SKM-1 treated with dmso at 0.1 percent for 144 hours (cell line): ENCODE data around the gene PRRG4.
"Not testable (repeated sequence)": the region's sequence is repeated elsewhere in the genome, so short reads cannot be mapped to it uniquely, and the experiment has no call there.

Source experiments
- DNase-seq: peaks from one replicate; lab custom pipeline; 2025; ENCODE audit not compliant: unreplicated experiment; lab: John Stamatoyannopoulos, UW

The PRRG4 gene

GRCh38 chr11:32830413-32830738 lies 649 bp downstream of the PRRG4 start:
- DNase-seq, result peak; percentile 34

DNA sequence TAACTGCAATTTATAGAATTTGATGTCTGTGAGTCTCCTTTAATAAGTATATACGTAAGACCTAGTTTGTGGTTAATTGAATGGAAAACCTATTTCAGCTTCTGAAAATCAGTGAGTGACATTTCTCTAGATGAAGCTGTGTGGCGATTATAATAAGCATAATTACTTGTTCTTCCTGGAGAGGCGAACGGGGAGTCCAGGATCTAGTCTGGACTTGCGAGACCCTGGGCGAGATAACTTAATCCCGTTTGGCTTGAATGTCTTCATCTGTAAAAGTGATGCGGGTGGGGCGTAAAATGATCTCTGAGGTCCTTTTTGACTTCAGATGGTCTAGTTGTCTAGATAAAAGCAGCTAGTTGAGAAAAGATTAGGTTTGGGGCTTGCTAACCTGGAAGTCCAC lies 1.1 kb downstream of the PRRG4 start:
- no peak for DNase-seq

- no peak for DNase-seq
These were observed 1.5 kb downstream of the PRRG4 start for GRCh38 chr11:32831221-32831620.

DNA sequence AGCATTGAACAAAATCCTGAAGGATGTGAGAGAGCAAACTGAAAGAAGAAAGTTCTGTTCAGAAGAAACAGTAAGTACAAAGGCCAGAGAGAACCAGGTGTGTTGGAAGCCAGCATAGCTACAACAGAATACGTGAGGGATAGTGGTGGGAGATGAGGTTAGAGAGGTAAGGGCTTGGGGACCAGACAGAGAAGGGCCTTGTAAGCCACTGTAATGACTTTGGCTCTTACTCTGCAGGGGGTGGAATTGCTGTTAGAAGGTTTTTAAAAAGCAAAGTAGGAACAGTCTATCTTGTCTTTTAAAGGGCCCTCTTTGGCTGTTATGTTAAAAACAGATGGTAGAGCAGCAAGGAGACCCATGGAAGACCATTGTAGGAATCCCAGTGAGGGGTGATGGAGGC lies 4.2 kb downstream of the PRRG4 start:
- DNase-seq, result no peak

GRCh38 chr11:32836946-32837345 lies 7.2 kb downstream of the PRRG4 start:
- no peak for DNase-seq

GRCh38 chr11:32838505-32839274 lies 9.0 kb downstream of the PRRG4 start:
- DNase-seq, result no peak

DNA sequence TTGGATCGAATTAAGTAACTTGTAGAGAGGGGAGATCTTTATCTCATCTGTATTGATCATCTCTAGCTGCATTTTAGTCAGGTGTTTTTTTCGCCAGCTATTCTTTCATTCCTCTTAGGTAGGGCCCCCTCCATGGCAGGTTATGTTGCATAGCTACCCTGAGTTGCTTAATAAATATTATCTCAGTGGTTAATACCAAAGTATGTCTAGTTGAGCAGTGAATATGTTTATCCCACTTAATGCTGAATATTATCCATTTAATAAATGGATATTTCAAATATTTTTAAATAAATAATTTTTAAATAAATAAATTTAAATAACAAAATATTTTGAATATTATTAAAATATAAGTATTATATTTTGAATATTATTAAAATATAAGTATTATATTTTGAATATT lies 9.6 kb downstream of the PRRG4 start:
- DNase-seq, result no peak

GRCh38 chr11:32840587-32840986 lies 10.9 kb downstream of the PRRG4 start:
- DNase-seq, result no peak

- DNase-seq, result no peak
These were observed 13.8 kb downstream of the PRRG4 start for GRCh38 chr11:32843544-32843943.

DNA sequence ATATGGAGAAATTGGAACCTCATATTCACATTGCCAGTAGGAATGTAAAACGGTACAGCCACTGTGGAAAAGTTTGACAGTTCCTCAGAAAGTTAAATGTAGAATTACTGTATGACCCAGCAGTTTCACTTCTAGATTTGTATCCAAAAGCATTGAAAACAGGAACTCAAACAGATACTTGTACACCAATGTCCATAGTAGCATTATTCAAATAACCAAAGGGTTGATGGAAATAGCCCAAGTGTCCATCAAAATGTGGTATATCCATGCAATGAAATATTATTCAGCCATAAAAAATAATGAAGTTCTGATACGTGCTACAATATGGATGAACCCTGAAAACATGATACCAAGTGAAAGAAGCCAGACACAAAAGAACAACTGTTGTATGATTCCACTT lies 17.8 kb downstream of the PRRG4 start:
- DNase-seq, result peak; percentile 30

GRCh38 chr11:32849761-32850160 lies 20.0 kb downstream of the PRRG4 start:
- no peak for DNase-seq

- no peak for DNase-seq
These were observed 21.5 kb downstream of the PRRG4 start for GRCh38 chr11:32851251-32851650.

DNA sequence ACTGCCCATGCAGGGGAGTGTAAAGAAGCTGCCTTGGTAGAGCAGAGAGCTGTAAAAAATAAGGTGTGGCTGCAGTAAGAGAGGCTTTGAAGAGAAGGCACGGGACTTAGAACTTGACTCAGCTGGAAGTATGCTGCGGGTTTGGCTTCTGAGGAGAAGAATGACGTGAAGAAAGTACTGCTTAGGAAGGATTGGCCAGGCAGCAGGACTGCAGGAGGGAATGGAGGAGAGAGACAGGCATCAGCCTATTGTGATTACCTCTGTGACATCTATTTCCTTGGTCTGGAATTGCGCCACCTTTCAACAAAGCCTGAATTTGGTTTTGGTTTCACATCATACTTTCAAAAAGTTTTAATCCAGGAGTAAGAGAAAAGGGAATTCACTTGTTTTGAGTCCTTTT lies 22.5 kb downstream of the PRRG4 start:
- DNase-seq, result no peak

DNA sequence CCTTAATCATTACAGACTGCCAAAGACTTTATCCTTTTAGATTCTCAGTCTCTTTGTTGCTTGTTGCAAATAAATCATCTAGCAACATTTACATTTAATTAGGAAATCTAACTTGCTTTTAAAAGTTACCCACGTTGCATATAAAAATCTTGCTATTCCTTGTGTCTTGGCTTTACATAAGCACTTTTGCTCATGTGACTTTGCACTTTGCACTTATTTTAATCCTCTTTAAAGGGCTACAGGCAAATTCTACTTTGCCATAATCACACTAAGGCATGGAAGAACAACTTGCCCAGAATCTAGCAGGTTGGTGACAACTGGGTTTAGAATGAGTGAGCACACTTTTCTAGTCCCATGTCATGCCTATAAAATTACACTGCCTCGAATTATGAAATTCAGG lies 25.9 kb downstream of the PRRG4 start:
- no peak for DNase-seq

DNA sequence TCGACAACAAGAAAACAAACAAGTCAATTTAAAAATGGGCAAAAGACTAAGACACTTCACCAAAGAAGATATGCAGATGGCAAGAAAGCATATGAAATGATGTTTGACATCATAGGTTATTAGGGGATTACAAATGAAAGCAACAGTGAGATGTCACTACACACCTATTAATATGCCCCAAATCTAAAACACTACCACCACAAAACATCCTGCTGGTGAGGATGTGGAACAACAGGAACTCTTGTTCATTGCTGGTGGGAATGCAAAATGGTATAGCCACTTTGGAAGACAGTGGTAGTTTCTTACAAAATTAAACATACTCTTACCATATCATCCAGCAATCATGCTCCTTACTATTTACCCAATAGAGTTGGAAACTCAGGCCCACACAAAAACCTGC lies 29.0 kb downstream of the PRRG4 start:
- no peak for DNase-seq

GRCh38 chr11:32861850-32862577 lies 32.3 kb downstream of the PRRG4 start:
- DNase-seq, result no peak

GRCh38 chr11:32864555-32864954 lies 34.8 kb downstream of the PRRG4 start:
- no peak for DNase-seq

DNA sequence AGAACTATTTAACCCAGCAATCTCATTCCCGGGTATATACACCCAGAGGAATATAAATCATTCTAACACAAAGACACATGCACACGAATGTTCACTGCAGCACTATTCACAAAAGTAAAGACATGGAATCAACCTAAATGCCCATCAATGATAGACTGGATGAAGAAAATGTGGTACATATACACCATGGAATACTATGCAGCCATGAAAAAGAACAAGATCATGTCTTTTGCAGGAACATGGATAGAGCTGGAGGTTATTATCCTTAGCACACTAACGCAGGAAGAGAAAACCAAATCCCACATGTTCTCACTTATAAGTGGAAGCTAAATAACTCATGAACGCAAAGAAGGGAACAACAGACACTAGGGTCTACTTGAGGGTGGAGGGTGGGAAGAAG lies 39.0 kb downstream of the PRRG4 start:
- not testable (repeated sequence) for DNase-seq

- DNase-seq, result no peak
These were observed 40.9 kb downstream of the PRRG4 start for GRCh38 chr11:32870676-32871075.

DNA sequence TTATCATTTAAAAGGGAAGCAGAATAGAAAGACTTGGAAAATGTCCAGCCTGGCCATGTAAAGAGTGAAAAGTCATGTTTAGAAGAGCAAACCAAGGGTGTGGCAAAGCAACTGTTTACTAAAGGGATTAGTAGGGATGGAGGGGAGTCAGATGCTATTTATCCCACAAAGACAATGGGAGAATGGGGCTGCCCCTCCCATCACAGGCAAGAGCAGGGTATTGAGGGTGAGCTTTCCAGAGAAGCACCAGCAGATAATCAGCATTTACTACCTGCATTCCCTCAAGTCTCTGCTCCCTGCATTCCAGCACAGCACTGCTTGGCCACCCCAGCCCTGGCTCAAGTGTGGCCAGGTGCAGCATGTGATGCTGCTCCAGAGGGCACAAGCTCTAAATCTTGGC lies 44.4 kb downstream of the PRRG4 start:
- DNase-seq, result no peak

DNA sequence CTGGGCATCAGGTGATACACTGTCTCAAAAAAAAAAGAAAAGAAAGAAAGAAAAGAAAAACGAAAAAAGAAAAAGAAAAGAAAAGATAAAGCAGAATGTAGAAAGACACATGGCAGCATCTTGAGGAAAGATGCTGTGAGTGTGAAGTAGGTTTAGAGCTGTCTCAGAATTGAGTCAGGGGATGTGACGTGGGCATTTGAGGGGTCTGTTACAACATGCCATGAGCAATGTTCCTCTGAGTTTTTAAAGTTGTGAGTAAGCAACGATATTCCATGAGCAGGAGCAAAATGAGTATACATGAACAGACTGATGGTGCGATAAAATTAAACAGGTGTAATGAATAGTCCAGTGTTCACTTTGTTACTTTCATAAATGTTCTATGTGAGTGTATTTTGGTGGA lies 51.6 kb downstream of the PRRG4 start:
- DNase-seq, result no peak

DNA sequence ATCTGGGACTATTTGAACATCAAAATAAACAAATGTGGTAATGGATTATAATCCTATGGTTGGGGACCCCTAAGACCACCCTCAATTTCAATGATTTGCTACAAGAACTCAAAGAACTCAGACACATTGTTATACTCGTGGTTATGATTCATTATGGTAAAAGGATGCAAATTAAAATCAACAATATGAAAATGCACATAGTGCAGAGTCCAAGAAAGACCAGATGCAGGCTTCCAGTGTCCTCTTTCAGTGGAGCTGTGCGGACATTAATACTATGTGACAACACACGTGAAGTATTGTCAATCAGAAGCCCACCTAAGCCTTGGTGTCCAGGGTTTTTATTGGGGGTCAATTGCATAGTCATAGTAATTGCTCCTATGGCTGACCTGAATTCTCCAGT lies 53.7 kb downstream of the PRRG4 start:
- DNase-seq, result no peak

DNA sequence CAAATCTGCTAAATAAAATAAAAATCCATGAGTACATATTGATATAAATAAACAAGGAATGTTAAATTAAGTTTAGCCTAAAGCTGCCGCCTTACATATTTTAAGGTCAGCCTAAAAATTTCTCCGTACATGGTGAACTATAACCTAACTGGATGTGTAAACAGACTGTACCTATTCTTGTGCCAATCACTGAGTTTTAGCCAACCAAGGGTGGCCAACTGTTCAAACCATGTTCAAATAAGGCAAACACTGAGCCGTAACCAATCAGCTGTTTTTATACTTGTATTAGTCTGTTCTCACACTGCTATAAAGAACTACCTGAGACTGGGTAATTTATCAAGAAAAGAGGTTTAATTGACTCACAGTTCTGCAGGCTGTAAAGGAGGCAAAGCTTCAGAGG lies 54.3 kb downstream of the PRRG4 start:
- no peak for DNase-seq
